M059J (cell line): ENCODE measurements around the gene ASB2. TPM values are rescaled to one million over a fixed set of nuclear protein-coding genes. Genes with fewer than 3 reads are reported as not detected.

ENCODE experiments used
- DNase-seq: peaks from one replicate; pipeline ENCODE4 v3.0.0-alpha.2; 2012; ENCODE audit warnings: low read depth
- total RNA-seq: library from RNA; depleted of rRNA; stranded (reverse); fragments of >200 nt; shearing (Covaris generic); gene quantifications from 2 replicates; pipeline ENCODE4 v1.2.3, GENCODE V29; 2014

The ASB2 gene
- total RNA-seq, 1 experiment from 2014 or later, result not detected

DNA sequence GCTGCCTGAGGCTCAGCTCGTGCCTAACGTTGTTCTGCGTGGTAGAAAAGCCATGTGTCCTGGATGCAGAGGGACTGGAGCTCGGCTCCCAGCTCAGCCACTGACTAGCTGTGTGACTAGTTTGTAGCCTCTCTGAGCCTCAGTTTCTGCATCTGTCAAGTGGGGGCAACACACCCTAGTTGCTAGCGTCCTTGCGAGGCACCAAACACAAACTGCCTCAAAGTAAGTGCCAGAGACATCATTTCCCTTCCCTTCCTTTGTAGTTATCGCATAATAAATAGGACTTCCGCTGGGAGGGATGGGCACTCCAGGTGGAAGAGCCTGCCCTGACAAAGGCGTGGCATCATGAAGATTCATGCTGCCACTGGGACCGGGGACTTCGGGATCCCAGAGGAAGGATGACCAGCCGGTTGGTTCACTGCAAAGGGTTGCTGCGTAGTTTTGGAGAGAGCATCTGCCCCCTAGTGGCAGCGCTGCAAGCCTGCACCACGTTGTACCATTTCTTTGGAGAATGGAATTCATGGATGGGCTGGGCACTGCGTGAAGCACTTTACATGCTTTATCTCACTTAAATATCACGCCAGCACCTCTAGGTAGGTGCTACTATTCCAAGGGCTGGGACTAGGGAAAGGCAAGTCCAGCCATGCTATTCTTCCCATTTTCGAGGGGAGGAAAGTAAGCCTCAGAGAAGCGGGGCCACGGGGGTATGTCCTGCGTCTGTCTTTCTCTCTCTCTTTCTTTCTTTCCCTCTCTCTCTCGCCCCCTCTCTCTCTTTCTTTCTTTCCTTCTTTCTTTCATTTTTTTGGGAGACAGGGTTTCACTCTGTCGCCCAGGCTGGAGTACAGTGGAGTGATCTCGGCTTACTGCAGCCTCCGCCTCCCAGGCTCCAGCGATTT is 25.4 kb upstream of the ASB2 start:
- DNase-seq, result peak; percentile 55

DNA sequence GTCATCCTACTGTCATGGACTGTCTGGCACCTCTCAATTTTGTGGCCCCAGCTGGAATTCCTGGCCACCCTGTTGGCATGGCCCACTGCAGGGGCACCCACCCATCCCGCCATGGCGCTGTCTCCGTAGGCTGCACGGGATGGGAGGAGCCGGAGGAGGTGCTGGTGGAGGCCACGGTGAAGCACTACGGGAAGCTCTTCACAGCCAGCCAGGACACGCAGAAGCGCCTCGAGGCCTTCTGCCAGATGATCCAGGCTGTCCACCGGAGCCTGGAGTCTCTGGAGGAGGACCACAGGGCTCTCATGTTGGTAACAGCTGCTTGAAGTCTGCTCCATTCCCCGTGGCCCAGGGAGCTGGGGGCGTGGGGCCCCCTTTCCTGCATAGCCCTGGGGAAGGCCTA is 24.6 kb upstream of the ASB2 start:
- DNase-seq, result no peak

DNA sequence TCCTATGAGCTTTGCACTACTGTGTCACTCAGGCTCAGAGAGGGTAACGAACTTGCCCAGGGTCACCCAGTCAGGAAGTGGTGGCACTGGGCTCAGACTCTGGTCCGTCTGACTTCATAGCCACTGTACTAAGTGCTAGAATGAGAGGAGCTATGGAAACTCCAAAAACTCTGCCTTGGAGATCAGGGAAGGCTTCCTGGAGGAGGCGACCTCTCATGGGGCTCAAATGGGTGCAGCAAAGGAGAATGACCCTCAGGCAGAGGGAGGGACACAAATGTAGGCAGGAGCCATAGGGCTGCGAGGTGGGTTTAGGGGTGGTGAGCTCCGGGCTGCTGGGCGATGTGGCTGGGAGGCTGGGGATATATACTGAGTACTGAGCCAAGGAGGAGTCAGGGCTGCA is 23.9 kb upstream of the ASB2 start:
- DNase-seq, result no peak

DNA sequence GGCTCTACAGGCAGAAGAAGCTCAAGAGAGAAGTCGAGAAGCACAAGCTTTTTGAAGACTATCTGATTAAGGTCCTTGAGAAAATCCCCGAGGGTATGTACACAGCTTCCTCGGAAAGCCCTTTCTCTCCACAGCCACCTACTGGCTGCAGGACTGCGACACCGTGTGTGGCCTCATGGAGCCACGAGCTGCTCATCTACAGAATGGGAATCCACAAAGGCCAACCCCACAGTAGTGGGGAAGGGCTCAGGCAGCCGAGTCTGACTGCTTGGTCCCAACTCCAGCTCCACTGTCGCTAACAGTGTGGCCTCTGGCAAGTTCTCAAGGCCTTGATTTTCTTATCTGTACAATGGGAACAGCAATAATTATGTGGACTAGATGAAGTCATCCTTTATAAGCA is 23.2 kb upstream of the ASB2 start:
- no peak for DNase-seq

DNA sequence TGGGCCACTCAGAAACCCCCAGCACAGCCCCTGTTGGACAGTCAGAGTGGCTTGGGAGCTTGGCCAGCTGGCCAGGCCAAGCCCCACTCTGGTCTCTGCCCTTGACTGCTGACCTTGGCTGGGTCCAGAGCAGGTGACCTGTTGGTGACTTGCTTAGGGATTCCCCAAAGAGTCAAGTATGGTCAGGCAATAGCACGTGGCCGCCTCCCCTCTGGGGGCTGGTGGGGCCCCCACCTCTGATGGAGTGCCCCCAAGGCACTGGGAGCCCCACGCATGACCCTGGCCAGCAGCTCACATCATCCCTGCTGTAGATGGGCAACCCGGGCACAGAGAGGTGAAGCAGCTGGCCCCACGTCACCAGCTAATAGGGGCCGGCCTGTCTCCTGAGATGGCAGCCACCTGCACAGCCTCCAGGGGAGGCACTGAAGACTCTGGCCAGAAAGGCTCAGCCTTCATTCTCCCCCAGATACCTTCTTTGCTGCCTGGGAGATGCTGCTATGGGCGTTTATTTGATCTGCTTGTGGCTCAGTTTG is 22.6 kb upstream of the ASB2 start:
- no peak for DNase-seq

DNA sequence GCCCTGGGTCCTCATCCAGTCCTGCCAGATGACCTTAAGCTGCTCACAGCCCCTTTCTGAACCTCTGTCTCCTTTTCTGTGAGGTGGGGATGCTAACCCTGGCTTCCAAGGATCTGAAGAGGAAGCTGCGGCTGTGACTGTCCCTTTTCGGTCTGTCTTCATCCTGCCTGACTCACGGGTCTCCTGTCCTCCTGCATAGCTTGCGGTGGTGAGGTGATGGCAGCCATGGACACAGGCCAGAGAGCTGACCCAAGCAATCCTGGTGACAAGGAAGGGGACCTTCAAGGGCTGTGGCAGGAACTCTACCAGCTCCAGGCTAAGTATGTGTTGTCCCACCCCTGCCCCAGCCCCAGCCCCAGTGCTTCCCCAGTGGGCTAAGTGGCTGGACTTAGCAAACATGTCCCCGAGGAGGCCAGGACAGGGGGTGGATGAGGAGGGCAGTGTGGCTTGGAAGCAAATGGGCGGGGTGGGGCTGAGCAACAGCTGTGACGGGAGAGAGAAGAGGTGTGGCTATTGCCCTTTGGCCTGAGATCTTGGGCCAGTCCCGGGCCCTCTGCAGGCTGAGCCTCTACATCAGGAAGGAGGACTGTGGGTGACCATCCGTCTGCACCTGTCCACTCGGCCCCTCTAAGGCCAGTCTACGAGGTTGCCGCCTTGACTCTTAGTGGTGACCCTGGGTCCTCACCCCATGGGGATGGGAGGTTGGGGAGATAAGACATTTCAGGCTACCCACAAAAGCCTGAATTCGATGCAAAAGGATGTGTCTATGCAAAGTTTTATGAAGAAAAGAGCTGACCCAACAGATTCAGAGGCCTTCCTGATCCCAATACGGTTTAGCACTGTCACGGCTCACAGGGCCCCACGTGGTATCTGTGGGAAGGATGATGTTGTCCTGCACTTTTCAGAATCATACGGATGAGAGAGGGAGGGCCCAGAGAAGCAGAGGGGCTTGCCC is 21.8 kb upstream of the ASB2 start:
- no peak for DNase-seq

DNA sequence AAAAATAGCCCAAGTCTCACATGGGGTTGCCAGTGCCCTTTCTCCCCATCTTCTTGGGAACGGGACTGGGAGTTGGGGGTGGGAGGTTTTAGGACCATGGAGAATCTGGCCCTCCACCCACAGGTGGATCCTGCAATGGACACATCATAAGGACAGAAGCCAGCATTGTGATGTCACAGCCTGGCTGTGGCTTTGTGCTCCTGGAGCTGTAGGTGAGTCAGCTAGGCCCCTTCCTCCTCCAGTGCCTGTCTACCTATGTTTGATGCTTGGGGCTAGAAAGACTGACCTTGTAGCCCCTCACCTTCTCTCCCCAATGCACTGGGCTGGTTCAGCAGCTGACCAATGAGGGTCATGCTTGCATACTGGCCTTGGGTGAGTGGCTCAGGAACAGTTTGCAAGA is 20.7 kb upstream of the ASB2 start, which contains the start of gene CCDC197:
TSS of gene CCDC197 (plus strand) at position 220 of the 400 bp plus-strand sequence. CDS start 831 bp downstream, outside the sequence.
- peak; percentile 36 for DNase-seq

DNA sequence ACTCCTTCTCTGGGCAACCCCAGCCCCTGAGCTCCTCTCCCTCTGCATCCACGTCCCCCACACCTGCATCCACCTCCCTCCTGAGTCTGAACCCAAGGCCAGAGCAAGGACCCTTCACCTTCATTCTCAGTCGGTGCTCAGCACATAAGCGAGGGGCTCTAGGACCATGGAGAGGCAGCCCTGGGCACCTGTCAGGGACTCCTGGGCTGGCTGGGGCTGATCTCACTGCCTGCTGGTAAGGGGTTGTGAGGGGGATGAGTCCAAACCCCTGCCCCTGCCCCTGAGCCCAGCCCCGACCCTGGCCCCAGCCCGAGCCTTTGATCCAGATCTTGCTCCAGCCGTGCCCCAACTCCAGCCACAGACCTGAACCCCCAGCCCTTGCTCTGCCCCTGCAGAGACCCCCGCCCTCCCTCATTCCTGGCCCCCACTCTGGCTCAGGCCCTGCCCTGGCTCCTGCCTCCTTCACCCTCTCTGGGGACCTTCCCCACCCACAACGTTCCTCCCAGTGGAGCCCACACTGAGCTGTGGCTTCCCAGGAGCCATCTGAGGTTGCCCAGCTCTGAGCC is 19.8 kb upstream of the ASB2 start:
- DNase-seq, result no peak

DNA sequence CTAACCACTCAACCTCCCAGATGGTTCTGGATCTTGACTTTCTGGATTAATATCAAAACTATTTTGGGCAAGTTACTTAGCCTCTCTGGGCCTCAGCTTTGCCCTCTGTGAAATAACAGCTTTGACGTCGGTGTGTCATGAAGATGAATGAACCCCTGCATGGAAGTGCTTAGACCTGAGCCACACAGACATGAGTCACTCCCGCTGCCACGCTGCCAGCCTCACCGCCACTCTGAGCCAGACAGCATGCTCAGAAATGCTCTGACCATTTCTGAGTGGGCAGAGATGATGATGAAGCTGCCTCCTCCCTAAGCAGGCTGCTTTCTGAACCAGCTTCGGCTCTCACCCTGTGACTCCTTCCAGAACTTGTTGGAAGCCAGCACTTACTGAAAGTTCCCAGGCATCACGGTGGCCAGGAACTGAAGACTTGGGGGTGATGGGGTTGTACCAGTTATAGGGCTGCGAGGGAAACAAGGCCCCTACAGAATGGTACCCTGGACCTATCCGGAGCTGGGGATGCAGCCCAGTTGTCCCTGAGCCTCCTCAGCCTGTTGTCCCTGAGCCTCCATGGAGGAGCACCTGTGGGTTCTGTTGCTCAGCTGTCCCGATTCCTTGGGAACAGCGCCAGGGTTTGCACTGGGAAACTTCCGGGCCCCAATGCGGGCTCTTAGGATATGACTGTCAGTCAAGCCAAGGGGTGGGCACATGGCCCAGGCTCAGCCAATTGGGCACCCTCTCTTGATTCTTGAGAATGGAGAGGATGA is 18.7 kb upstream of the ASB2 start:
- peak; percentile 84 for DNase-seq

DNA sequence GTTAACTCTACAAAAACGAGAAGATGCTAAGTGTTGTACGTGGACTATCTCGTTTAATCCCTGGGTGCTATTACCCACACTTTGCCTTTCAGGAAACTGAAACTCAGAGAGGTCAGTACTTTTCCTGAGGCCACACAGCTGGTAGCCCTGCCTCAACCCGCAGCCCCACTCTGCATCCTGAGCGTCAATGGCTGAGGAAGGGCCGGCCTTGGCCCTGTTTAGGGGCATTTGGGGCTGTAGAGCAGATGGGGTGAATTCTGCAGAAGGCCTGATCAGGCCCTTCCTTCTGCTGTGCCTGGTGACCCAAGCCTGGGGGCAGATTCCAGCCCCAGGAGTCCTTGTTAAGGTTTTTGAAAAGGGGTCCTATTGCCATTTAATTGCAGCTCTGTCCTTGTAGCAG is 17.0 kb upstream of the ASB2 start:
- DNase-seq, result no peak

DNA sequence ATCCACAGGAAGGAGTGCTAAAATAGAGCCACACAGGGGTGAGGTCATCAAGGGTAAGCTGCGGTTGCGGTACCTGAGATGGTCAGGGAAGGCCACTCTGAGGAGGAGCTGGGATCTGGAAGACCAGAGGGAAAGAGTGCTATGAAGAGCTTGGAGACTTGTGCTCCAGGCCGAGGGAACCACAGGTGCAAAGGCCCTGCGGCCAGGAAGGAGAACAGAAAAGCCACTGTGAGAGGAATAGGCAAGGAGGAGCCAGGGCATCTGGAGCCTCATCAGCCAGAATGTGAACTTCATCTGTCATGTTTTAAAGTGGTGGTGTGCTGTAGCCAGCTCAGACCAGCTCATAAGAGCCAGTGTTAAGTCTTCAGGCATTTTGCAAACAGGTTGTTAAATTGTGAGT is 15.3 kb upstream of the ASB2 start:
- DNase-seq, result no peak

DNA sequence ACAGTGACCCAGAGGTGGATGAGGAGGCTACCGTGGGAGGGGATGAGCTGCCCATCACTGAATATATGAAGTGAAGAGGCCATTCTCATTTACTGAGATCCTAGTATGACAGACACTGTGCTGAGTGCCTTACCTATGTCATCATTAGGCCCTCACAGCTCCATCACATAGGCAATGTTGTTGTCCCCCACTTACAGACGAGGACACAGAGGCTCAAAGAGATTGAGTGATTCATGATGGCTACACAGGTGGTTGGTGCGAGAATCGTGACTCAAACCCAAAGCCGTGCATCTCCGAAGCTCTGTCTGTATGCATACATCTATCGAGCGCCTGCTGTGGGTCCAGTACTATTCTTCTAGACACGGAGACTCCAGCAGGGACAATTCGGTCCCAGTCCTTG is 14.8 kb upstream of the ASB2 start:
- no peak for DNase-seq

DNA sequence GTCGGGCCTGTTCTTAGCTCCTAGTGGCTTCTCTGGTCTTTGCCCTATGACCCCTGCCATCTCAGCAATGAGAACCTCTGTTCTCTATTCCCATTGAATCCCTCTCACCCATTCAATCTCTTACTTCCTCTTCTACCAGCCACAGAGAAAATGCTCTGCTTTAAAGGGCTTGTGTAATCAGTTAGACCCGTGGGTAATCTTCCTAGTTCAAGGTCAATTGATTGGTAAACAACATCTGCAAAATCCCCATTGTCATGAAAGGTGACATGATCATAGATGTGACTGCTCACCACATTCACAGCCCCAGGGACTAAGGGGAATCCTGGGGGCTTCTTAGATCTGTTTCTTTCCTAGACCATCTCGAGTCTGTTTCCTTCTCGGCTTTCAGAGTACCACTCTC is 13.6 kb upstream of the ASB2 start:
- no peak for DNase-seq

DNA sequence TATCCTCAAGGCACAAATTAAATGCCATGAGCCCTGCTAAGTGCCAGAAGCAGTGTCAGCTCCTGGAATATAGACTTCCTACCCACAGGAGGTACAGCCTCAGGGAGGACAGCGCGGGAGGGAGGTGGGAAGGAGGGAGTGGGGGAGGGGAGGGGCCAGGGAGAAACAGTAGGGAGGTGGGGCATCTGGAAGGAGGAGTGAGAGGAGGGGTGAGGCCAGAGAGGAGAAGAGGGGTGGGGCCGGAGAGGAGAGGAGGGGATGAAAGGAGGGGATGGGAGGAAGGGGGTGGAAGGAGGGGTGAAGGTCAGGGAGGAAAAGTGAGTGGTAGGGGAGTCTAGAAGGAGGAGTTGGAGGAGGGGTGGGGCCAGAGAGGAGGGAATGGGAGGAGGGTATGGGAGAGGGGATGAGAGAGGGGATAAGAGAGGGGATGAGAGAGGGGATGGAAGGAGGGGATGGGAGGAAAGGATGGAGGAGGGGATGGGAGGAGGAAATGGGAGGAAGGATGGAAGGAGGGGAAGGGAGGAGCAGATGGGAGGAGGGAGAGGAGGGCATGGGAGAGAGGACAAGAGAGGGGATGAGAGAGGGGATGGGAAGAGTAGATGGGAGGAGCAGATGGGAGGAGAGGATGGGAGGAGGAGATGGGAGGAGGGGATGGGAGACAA is 11.6 kb upstream of the ASB2 start:
- DNase-seq, result no peak

DNA sequence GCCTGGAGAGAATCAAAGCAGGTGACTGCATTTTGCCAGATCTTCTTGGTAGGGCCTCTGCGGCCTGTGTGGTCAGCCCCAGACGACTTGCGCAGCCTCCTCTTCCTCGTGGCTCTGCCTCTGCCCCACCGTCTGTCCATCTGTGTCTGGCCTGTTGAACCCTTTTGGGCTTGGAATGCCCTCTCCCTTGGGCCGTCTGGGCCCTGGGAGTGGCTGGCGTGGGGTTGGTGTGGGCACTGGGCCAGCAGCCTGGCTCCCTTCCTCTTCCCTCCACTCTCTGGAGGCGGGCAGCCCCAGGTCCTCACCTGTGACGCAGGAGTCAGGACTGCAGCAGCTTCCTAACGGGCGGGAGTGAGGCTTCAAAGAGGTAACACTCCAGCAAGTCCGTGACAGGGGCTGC is 11.0 kb upstream of the ASB2 start:
- DNase-seq, result no peak

DNA sequence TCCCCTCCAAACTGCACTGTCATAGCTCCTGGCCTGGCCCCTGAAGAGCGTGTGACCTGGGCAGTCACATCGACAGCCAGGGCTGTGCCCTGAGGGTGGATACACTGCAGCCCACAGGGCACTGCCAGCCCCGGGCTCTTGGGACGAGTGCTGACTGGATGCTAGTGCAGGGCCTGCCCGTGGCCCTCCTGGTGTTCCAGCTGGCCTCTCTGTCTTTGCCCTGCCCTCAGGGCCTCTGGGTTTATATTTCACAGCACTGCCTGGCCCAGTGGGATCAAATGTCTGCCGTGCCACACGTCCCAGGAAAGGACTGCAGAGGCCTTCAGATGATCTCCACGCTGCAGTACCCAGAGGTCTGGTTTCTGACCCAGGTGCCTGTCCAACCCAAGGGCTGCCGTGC is 10.6 kb upstream of the ASB2 start:
- peak; percentile 35 for DNase-seq

DNA sequence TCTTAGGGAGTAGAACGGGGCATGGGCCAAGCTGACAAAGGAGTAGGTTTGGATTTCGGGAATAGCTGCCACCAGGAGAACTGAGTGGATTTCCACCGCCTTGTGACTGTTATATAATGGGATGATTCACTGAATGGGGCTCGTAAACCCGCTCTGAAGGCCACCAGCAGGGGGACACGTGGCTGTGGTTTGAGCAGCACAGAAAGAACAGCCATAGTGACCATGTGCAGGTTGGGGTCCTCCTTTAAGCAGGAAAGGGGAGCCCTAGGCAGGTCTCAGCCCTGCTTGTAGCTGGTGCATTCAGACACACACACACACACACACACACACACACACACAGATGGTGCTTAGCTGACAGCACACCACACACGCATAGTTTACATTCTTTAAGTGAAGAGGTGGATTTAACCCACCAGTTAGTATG is 8.6 kb upstream of the ASB2 start:
- DNase-seq, result peak; percentile 73

DNA sequence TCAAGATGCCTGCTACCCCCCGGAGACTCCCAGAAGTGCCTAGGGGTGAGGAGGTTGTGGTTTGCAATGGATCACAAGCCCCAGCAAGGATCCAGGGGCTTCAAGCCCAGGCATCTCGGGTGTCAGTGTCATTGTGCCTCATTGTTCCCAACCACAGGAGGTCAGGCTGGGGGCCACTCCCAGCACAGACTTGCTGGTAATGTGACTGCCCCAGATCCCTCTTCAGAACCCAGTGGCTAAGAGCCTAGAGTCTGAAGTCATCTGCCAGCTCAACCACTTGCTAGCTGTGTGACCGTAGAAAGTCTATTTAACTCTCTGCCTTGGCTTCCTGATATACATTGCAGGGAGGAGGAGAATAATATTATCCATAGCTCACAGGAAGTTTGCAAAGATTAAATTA is 7.7 kb upstream of the ASB2 start:
- DNase-seq, result peak; percentile 65

DNA sequence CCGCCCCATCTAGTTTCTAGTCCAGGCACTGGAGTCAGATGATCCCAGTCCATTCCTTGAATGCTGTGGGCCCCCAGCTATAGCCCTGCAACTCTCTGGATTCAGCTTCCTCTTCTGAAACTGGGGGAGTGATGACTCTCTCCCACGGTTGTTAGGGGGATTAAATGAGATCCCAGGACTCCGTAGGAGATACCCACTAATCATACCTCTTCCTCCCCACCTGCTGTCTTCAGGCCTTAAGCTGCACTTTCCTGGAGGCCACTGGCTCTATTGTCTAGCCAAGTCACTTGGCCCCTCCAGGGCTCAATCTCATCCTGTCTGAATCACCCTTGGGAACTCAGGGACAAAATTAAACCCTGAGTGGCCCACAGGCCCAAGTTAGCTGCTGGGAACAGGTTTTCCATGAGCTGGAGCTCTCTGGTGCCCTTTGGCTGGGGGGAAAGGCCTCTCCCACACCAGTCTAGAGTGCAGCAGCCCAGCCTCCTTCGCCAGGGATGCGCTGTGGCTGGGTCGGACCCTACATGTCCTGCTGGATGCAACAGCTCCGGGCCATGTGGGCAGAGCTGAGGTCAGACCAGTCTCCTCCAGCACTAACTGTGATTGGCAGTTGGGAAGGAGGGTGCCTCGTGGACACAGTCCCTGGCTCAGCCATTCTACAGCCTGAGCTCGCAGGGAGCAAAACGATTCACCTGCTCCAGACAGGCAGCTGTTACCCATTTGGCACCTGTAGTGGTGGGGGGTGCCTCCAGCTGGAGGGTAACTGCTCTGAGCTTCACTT is 6.0 kb upstream of the ASB2 start:
- DNase-seq, result no peak
